Hepatocyte (in vitro differentiated cells): ENCODE results near the gene RCBTB1. TPM values are rescaled to one million over a fixed set of nuclear protein-coding genes. Genes with fewer than 3 reads are reported as not detected.

ENCODE experiments used
- DNase-seq: peaks from one replicate; pipeline ENCODE4 v3.0.0-alpha.2; 2016; ENCODE audit warnings: low spot score
- H2AFZ ChIP-seq: fragments of 200-600 bp; sonication (generic); 2 replicates; pipeline ENCODE4 v1.6.0; 2016; ENCODE audit warnings: antibody characterized with exemption, mild to moderate bottlenecking
- H3K27ac ChIP-seq: fragments of 200-600 bp; sonication (generic); 2 replicates; pipeline ENCODE4 v1.5.1; 2016; ENCODE audit warnings: mild to moderate bottlenecking
- H3K27me3 ChIP-seq: fragments of 200-600 bp; sonication (generic); 2 replicates; pipeline ENCODE4 v1.6.1; 2016
- H3K36me3 ChIP-seq: fragments of 200-600 bp; sonication (generic); replicated peaks from 2 replicates; pipeline ENCODE4 v1.5.1; 2016; ENCODE audit warnings: low read depth; ENCODE audit not compliant: insufficient read depth
- H3K4me1 ChIP-seq: fragments of 200-600 bp; sonication (generic); 2 replicates; pipeline ENCODE4 v1.5.1; 2016; ENCODE audit warnings: mild to moderate bottlenecking, moderate library complexity; ENCODE audit not compliant: insufficient read depth
- H3K4me2 ChIP-seq: fragments of 200-600 bp; sonication (generic); 2 replicates; pipeline ENCODE4 v1.6.0; 2016
- H3K4me3 ChIP-seq: fragments of 200-600 bp; sonication (generic); 2 replicates; pipeline ENCODE4 v1.5.1; 2016; ENCODE audit warnings: mild to moderate bottlenecking
- H3K79me2 ChIP-seq: fragments of 200-600 bp; sonication (generic); 2 replicates; pipeline ENCODE4 v1.6.0; 2017; ENCODE audit warnings: mild to moderate bottlenecking
- H3K9me2 ChIP-seq: fragments of 200-600 bp; sonication (generic); replicated peaks from 2 replicates; pipeline ENCODE4 v1.6.0; 2017; ENCODE audit warnings: mild to moderate bottlenecking; ENCODE audit not compliant: insufficient read depth
- H3K9me3 ChIP-seq: fragments of 200-600 bp; sonication (generic); 2 replicates; pipeline ENCODE4 v1.5.1; 2016; ENCODE audit warnings: low read depth, mild to moderate bottlenecking
- H4K20me1 ChIP-seq: fragments of 200-600 bp; sonication (generic); 2 replicates; pipeline ENCODE4 v1.6.0; 2016; ENCODE audit warnings: mild to moderate bottlenecking; ENCODE audit not compliant: insufficient read depth, poor library complexity, severe bottlenecking
- CTCF ChIP-seq: fragments of 200-600 bp; sonication (generic); IDR thresholded peaks from 2 replicates; pipeline ENCODE4 v1.5.1; 2016; ENCODE audit warnings: antibody characterized with exemption, mild to moderate bottlenecking; ENCODE audit not compliant: poor library complexity
- EZH2 ChIP-seq: fragments of 200-600 bp; sonication (generic); IDR thresholded peaks from 2 replicates; pipeline ENCODE4 v1.6.1; 2016; ENCODE audit warnings: antibody characterized with exemption, mild to moderate bottlenecking, borderline replicate concordance
- EZH2phosphoT487 ChIP-seq: fragments of 200-600 bp; sonication (generic); IDR thresholded peaks from one replicate; pipeline ENCODE4 v1.6.1; 2018; ENCODE audit warnings: antibody characterized with exemption, mild to moderate bottlenecking, low read depth, moderate library complexity; ENCODE audit not compliant: unreplicated experiment, severe bottlenecking
- WGBS: methylation state at CpG from one replicate; pipeline ENCODE4 v1.1.6; 2016; ENCODE audit warnings: low lambda C conversion rate; ENCODE audit errors: missing lambda C conversion rate; 5-methylcytosine and 5-hydroxymethylcytosine counted together
- polyA plus RNA-seq: library from polyadenylated mRNA; unstranded; fragments of >200 nt; fragmentation: Nextera tagmentation; extraction: Ambion mirVana; gene quantifications from 2 replicates; pipeline ENCODE4 v1.2.1, GENCODE V29; 2016
- total RNA-seq: library from RNA; depleted of rRNA; stranded (reverse); fragments of >200 nt; gene quantifications from 2 replicates; pipeline ENCODE4 v1.2.3, GENCODE V29; 2014

Gene RCBTB1
- total and polyA plus RNA-seq, 2 experiments from 2014 or later: 14.6 to 25.1 TPM

GRCh38 chr13:49563516-49563915 lies 21.8 kb downstream of the RCBTB1 start:
- Histone ChIP-seq H3K4me2 (no peak overlapping the region), H2AFZ (no peak overlapping the region), H3K4me3 (no peak overlapping the region), H3K9me2 (no peaks in the 10 kb centered on the region), H4K20me1 (no peaks in the 10 kb centered on the region), H3K27ac (no peak overlapping the region), H3K79me2 (no peaks in the 10 kb centered on the region), H3K36me3 (peaks cover 2% of the 10 kb centered on the region), H3K27me3 (no peaks in the 10 kb centered on the region), H3K9me3 (no peaks in the 10 kb centered on the region), H3K4me1 (no peaks in the 10 kb centered on the region)
- peak; percentile 6 for DNase-seq
- TF ChIP-seq EZH2 (no peak), EZH2phosphoT487 (no peak), CTCF (no peak)
- 96% methylated on average over 5 of the region's 5 CpGs for WGBS

GRCh38 chr13:49561062-49561410 lies 24.3 kb downstream of the RCBTB1 start:
- 25% methylated on average over 3 of the region's 3 CpGs for WGBS
- H3K4me2 ChIP-seq: peak overlapping the region; percentile 60
- peak; percentile 58 for DNase-seq

GRCh38 chr13:49560270-49561061 lies 24.9 kb downstream of the RCBTB1 start:
- peaks cover 2% of the 10 kb centered on the region for H3K36me3 ChIP-seq
- H2AFZ ChIP-seq: no peak overlapping the region
- WGBS: 45% methylated on average over 10 of the region's 10 CpGs
- no peak overlapping the region for H3K4me3 ChIP-seq
- H3K9me3 ChIP-seq: no peaks in the 10 kb centered on the region
- peak; percentile 32 for TF ChIP-seq CTCF
- TF ChIP-seq EZH2phosphoT487: no peak
- no peak for TF ChIP-seq EZH2
- H4K20me1 ChIP-seq: no peaks in the 10 kb centered on the region
- H3K79me2 ChIP-seq: no peaks in the 10 kb centered on the region
- H3K9me2 ChIP-seq: no peaks in the 10 kb centered on the region
- no peaks in the 10 kb centered on the region for H3K4me1 ChIP-seq
- DNase-seq: peak; percentile 66
- no peaks in the 10 kb centered on the region for H3K27me3 ChIP-seq
- H3K4me2 ChIP-seq: peak overlapping the region; percentile 60
- H3K27ac ChIP-seq: peak overlapping the region; percentile 69

More at GRCh38 chr13:49561062-49561410, 24.3 kb downstream of the RCBTB1 start:
- H3K9me3 ChIP-seq: no peaks in the 10 kb centered on the region
- peaks cover 2% of the 10 kb centered on the region for H3K36me3 ChIP-seq
- no peaks in the 10 kb centered on the region for H3K79me2 ChIP-seq
- no peaks in the 10 kb centered on the region for H3K4me1 ChIP-seq
- H4K20me1 ChIP-seq: no peaks in the 10 kb centered on the region
- H3K27me3 ChIP-seq: no peaks in the 10 kb centered on the region
- H3K27ac ChIP-seq: peak overlapping the region; percentile 69
- H3K9me2 ChIP-seq: no peaks in the 10 kb centered on the region
- TF ChIP-seq EZH2: no peak
- no peak for TF ChIP-seq CTCF
- no peak for TF ChIP-seq EZH2phosphoT487
- H3K4me3 ChIP-seq: no peak overlapping the region
- no peak overlapping the region for H2AFZ ChIP-seq
